Fibroblast of upper back skin (primary cell): ENCODE data around the gene CDON.
A peak's percentile ranks its signal among the peaks of the same experiment; 100 is the strongest.

Experiments
- DNase-seq: peaks from one replicate; pipeline ENCODE4 v3.0.0-alpha.2; 2013

Gene CDON

DNA sequence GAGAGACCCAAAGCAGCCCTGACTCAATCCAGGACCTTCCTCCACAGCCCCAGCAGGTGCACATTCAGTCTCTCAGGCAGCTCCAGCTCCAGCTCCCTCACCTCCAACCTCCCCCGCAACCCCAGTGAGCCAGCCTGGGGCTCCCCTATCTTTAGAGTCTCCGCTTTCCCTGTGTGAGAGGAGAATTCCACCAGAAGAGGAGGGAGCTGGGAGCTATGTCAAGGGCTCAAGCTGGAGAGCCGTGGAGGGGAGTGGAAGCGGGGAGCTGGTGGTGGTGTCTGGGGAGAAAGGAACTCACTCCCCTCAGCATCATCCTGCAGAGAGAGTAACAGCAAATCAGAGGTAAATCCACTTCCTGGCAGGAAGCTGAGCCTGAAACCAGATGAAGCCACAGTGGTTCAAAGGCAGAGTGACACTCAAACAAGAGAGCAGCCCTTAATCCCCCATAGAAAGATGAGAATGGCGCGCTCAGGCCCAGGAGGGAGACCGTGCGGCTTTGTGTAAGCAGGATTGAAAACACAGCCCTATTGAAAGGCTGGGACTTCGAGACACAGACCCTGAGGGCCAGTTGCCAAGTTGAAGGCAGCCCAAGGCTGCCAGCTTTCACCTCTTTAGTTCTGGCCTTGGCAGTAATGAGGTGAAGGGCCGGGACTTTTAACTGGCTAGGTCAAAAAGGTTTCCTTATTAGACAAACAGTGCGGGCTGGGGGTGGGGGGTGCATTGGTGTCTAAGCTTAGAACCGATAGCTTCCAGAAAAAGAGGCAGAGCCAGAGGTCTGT lies 21.4 kb upstream of the CDON start:
- no peak for DNase-seq

DNA sequence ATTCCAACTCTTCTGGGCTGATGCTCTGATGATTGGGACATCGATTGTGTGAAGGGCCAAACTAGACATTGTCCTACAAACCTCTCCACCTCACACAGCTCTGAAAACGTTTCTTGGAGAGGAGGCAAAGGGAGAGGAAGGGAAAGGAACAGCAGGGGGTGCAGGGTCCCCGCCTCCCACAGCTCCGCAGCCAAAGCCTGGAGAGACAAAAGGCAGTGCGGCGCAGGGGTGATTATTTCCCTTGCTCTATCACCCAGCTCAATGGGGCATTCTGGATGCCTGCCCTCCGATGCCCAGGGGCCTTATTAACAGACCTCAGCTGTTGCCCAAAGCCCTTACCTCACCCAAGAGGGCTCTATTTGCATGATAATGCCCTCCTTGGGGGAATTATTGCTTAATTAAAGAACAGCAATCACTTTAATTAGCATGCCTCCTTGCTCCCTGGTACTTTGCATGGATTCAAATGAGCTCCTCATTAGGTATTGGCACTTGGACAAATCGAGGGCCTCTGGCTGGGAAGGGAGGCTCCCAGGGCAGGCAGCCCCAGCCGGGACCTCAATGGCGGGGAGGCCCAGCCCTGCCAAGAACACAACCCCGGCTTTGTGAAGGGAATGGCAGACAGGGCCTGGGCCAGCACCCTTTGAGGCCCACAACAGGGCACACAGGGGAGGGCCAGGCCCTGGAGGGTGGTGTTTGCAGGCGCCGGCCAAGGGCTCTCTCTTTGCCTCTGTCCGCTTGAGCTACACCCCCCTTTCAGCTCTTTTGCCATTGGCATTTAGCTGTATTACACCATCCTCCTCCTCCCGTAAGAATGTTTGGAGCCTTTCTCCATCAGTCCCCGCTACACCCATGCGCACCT lies 19.8 kb upstream of the CDON start:
- DNase-seq, result no peak

DNA sequence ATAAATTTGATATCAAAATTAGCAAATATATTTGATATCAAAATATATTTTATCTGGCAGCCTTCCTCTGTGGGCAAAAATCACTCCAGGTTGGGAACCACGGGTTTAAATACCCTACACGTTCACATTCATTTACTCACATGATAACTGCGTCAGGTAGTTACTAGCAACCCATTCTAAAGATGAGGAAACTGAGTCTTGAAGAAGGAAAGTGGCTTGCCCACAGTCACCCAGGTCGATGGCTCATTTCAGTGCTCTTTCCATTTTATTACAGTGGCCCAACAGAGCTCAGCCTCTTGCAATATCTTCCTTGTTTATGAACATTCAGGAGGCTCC lies 19.2 kb upstream of the CDON start:
- no peak for DNase-seq

DNA sequence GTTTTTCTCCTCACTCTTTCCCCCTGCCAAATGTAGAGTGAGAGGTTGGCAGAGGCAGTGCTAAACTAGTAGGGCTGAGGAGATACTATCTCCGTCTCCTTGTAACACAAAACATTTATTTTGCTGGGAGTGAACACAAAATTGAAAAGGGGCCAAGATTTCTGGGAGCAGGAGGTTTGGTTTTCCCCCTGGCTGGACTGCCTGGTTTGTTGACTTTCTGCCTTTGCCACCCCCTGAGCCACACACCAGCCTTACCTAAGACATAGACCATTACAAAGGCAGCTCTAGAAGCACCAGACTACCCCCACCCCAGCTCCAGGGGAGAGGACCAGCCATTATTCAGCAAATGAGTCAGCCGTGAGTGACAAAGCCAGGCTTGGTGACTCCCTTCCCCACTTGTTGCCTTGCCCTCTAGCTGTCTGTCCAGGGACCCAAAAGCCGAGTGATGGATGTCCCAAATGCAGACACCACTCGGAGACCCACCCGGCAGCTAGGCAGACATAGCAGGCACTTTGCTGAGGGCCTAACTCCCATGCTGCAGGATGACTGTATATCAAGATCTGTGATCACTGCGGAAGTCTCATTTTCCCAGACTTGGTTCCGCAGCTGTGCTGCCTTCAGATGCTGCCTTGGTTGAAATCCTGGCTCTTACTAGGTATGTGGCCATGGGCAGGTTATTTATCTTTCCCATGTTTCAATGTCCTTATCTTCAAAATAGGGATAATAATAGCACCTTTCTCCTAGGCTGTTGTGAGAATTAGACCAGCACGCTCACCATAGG lies 17.7 kb upstream of the CDON start:
- DNase-seq, result no peak

DNA sequence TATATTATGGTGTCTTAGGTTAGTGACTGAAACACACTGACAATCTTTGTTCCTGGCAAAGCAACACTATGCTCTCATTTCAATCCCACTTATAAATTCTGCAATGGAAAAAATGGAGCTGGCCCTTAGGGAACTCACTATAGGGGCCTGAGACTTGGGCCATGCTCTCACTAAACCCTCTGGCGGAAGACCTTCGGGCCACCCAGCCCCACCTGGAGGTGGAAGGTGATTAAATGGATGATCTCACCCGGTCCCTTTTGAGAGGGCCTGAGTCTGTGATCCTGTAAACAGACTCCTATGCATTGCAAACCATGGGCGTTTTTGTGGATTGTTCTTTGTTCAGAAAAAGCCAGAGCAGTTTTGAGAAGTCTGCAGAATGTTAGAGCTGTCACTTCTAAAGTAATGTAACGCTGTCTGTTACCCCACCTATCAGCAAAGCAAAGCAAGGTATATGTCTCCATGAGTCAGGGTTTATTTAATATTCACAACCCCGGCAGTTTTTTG lies 17.0 kb upstream of the CDON start:
- DNase-seq, result no peak

DNA sequence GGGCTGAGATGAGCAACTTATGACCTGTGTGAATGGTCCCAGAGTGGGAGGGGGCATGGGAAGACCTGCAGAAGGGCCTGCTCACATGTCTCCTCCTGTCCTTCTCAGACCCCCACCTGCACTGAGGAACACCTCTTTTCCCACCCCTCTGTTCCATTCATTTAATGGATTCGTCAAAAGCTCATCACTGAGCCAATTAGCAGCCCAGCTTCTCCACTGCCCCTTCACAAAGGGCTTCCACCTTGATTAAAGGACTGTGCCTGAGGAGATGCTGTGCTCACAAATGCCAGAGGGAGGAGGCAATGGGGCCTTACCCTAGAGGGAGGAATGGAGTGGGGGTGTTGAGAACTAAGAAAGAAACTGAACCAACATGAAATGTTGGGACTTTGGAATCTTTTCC lies 14.0 kb upstream of the CDON start:
- DNase-seq, result no peak

DNA sequence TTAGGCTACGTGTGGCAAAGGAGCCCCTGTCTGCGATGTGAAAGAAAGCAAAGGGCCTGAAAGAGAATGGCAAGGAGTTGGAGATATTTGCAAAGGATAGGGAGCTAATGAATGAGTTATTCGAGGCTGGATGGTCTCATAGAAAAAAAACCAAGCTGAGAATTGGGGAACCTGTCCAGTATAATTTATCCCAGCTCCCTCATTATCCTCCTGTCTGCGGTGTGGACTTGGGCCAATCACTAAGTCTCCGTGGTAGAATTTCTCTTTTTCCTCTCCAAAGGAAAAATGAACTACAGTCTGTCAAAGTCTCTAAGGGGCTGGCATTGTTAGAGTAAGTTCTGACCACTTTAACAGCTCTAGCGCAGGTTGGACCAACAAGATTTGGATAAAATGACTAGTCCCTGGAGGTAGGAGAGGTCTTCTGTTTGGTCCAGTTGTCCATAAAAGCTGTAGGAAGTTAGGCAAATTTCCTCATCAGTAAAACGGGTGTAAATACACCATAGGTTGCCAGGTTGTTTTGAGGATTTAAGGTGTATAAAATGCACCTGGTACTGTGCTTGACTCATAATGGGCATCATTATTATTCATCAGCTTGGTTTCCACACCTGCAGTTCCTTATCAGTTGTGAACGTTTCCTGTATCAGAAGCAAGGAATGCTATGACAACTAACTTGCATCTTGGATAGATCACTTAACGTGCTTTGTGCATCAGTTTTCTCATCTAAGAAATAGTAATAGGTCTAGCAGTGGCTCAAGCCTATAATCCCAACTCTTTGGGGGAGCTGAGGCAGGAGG lies 10.3 kb upstream of the CDON start:
- no peak for DNase-seq

DNA sequence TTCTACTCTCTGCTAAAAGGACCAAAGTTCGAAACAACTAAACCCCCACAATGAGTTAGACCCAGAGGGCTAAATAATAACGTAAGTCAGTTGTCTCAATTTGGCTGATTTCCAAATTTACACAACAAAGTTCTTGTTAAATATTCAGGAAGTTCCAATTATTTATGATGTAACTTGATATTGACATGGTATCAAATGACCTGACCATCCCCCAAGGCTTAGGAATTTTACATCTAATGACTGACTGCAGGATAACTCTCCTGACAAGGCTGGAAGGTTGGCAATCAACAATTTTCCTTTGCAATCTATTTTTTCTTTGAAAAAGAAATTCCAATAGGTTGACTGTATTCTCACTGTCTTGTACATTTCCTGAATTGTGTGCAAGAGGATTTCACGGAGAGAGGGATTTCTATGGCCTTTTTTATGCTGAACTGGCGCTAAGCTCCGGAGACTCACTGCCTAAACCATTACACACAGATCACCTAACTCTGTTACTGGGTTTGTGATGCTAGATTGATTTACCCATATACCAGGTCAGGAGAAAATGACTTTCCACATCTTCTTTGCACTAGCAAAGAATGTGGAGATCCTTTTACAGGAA lies 9.6 kb upstream of the CDON start:
- peak; percentile 59 for DNase-seq

DNA sequence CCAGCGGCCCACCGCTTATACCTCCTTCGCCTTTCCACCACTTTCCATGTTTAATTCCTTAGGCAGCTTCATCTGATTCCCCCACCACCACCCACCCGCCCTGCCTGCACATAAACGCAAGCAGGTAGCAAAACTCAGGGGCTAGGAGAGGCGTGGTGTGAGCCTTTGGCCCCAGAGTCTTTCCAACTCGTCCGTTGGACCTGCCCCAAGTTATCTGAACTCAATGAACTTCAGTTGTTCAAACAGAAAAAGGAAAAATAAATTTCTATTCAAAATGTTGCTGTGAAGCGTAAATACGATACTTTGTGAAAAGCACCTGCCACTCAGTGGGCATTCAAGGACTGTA lies 814 bp upstream of the CDON start:
- no peak for DNase-seq

DNA sequence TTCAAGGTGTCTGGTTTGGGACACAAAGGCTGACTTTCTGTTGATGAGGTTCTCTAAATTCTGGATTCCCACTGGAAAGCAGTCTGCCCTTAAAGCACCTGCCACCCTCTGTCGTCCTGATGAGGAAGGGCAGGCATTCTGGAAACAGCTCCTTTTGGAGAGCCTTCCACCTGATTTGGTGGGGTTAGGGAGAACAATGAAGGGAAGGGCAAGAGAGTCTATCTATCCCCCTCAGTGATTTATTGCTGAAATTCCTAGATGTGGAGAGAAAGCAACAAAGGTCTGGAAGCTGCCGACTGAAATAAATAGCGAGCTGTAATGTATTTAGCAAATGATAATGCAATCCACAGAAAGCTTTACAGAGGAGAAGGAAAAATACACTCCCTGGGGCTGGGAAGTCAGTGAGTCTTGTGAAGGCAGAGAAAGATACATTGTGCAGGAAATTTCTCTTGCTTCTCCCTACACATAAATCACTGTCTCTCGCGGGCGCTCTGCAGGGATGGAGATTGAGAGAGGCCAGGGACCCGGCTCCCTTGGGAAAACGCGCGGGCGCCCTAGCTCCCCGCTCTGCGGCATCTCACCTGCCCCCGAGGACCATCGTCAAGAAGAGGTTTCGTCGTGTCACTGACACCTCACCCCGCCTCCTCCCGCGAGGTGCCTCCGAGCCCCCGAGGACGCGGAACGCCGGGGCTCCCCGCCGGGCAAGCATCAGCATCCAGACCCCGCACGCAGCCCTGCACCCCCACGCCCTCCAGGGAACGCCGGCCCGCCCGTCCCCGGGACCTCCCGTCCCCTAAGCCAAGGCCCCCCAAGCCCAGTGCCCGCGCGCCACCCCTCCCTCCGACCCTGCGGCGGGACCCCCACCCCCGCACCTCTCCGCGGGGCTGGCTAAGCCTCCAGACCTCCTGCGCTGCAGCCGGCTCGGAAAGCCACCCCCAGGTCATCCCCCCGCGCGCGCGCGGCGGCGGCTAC lies 673 bp downstream of the CDON start:
- no peak for DNase-seq

DNA sequence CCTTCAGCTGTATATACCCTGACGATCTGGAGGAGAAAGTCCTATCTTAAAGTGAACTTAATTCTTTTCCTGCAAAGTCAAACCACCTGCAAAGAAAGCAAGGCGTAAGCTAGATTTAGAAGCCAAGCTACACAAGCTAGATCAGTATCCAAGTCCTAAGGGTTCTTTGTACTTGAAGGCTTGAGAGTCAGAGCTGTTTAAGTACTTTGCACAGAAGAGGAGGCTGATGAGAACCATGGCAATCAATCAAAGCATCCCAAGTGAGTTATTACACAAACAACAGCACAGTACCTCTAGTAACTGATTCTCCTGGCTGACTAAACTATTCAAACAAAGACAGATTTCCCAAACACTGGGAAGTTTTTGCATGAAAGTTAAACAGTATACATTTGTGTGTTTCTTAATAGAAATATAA lies 1.9 kb downstream of the CDON start:
- no peak for DNase-seq

DNA sequence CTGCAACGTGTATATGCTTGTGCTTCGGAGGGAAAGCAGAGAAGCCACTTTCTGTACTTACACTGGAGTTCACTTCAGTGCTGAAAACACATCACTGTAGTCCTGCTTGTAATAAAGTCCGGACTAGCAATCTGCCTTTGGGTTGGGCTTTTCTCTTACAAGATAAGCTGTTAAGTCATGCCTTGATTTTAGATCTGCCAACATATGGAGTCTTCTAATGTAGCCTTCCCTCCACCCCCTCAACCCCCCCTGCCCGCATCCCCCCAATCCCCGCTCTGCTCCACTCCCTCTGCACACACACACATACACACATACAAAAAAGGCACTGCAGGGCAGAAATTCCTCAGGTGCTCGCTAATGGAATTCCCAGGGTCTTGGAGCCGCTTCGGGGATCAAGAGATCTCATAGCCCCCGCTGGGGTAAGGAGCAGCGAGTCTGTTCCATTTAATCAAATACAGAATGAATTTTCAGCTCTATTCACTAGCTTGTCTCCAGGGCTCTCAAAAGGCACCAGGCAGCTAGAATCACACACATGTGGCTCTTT lies 3.4 kb downstream of the CDON start:
- no peak for DNase-seq

DNA sequence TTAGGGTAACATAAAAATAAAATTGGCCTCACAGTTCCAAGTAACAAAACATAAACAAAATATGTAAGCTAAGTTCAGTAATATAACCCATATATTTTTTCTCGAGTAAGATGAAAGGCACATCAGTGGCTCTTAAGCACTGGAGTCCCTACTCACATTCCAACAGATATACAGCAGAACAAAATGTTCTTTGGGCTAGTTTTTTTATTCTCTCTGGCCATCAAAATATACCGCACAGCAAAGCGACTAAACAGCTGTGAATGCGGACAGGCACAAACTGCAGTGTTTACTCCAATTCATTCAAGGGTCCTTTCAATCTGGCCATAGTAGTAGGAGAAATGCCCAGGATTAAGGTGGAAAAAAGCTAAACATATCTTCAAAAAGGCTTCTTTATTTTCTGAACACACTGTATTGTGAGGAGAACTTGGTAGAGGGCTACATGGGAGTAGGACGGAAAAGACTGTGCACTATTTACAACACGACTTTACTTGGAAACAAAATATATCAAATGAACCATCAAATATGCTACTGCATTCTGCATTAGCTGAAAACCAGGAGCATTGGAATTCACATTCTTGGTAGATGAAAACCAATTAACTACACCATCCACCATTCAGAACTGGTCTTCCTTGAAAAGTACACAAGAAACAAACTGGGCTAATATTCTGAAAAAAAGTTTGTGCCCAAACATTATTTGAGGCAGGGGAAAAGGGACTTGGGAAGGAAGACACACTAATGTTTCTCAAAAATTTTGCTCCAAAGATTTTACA lies 4.4 kb downstream of the CDON start:
- DNase-seq, result no peak

DNA sequence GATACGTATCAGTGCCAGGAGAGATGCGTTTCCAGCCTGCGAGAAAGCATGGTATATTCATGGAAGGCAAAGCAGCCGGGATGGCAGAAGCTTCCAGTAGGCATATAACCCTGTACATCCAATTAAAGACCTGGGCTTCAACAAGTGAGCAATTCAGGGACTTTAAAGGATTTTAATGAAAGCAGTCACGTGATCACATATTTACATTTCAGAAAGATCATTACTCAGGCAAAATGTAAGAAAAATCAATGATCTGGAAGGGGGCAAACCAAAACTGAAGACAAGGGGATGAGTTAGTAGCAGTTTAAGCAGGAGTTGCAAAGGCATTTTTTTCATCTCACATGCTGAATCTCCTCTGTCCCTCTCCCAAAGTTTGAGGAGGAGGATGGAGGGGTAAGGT lies 7.8 kb downstream of the CDON start:
- DNase-seq, result no peak

DNA sequence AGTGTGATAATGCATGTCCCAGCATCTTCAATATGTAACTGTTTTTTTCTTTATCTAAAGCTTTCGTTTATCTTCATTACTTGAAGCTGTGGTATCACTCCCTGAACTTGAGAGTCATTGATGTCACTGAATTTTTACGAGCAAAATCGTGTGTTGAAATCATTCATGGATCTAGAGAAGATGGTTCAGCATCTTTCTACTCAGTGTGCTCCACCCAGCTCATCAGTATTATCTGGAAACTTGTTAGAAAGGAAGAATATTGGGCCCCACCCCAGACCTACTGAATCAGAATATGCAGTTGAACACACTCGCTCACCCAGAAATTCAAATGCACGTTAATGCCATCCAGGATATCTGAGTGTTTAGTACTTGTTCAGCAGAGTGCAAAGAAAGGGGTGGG lies 8.3 kb downstream of the CDON start:
- DNase-seq, result no peak

DNA sequence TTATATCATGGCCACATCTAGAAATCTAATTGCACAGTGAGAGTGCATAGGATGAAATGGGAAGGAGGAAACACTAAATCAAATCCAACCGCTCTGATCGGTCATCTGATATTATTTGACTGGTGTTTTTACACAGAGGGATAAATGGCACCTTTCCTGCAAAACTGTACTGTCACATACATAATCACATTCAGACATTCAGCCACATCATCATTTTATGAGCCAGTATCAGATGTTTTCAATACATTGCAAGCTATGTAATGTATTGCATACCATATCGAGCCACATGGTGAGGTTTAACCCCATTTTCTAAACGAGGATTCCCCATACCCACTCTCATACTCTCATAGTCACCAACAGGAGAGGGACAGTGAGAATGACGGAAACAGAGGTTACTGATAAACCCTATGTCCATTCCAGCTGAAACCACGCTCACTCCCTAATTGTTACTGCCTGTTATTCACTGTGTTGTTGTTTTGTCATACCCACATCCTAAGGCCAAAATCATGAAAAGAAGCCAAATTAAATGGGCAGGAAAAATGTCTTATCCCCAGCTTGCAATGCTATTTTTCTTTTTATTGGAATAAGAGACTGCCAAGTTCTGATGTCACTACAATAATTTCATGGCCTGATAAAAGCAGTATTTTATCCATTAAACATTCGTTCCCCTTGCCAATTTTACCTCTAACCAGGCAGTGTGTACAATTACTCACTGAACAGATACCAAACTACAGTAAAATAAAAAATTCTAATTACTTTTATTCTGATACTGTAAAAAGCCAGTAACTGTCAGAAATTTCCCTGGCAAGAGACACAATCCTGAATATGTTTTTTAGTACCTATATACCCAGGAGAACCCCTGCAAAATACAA lies 9.0 kb downstream of the CDON start:
- DNase-seq, result no peak

DNA sequence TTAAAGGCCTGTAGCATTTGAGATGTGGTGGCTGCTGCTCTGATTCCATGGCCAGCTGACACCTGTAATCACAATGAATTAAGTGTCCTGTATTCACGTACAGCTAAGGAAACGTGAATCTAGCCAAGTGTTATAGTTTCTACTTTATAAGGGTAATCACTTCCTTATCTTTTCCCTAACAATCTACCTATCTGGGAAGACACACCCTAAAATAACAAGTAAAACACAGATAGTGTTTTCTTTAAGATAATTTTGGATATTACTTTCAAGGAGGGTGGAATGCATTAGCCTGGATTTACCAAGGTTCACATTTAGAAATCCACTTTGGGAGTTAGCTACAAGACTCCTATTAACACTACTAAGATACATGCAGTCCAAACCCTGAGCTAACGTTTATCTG lies 11.5 kb downstream of the CDON start:
- no peak for DNase-seq

DNA sequence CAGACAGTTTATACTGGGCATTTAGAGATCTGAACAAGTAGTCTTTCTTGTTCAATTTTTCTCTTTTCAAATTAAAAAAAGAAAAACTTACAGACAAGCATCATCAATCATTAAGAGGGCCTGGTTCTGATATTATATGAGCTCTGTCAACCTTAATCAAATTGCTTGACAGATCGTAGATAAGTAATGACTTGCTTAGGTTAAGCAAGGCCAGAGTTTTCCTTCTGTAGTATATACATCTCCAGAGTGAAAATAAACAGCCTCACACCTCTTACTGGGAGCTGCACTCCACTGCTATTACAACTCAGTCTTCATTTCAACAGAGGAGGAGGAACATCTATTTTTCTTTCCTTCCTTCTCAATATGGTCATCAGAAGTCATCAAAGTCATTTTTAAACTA lies 13.5 kb downstream of the CDON start:
- DNase-seq, result no peak

DNA sequence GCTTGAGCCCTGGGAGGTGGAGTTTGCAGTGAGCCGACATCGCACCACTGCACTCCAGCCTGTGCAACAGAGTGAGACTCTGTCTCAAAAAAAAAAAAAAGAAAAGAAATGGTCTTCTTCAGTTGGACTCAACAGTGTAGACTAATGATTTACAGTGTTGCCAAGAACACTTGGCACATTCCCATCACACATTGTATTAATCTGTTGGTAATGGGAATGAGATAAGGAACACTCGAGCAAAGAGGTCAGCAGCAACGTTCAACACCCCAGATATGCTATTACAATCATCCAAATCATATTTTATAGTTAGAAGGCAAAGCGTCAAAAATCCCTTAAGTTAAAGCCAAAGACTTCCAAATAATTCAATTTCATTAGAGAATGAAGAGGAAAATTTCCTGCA lies 14.5 kb downstream of the CDON start:
- no peak for DNase-seq
